SK-N-SH (cell line): ENCODE measurements around the gene VWDE. TPM values are rescaled to one million over a fixed set of nuclear protein-coding genes. Genes with fewer than 3 reads are reported as not detected.

Source experiments
- CTCF ChIA-PET: fragments of 300-600, 350-600 bp; formaldehyde crosslinking; extraction: SDS; loops from one replicate; lab custom pipeline; 2021; lab: Yijun Ruan, JAX
- POLR2A ChIA-PET: fragments of 350-600 bp; sonication (Branson Sonifier 250); formaldehyde crosslinking; extraction: SDS; loops from one replicate; lab custom pipeline; 2020; ENCODE audit warnings: antibody characterized with exemption, inconsistent platforms; lab: Yijun Ruan, JAX
- DNase-seq: peaks from one replicate; pipeline ENCODE4 v3.0.0; 2012
- H2AFZ ChIP-seq: fragments of 200-600 bp; sonication (generic); 2 replicates; pipeline ENCODE4 v1.8.1; 2016; ENCODE audit warnings: antibody characterized with exemption, mild to moderate bottlenecking, low read depth
- H3F3A ChIP-seq: fragments of 200-600 bp; sonication (generic); replicated peaks from 2 replicates; pipeline ENCODE3; 2016; ENCODE audit warnings: antibody characterized with exemption, mild to moderate bottlenecking; ENCODE audit not compliant: insufficient read depth
- H3K27ac ChIP-seq, 2 experiments: fragments of 200-500 bp in 1 of 2; fragments of 200-600 bp in 1 of 2; sonication (Bioruptor generic) in 1 of 2; sonication (generic), shearing (Covaris generic) in 1 of 2; 2 replicates each; pipeline versions ENCODE4 v1.5.1 to v1.6.1; 2014 to 2016; ENCODE audit warnings: low read depth in 2 of 2, inconsistent platforms in 1 of 2, low read length in 1 of 2, mild to moderate bottlenecking in 1 of 2, mixed read lengths in 1 of 2
- H3K27me3 ChIP-seq: fragments of 200-600 bp; sonication (generic), shearing (Covaris generic); 2 replicates; pipeline ENCODE4 v1.6.1; 2016; ENCODE audit warnings: mixed run types; ENCODE audit not compliant: insufficient read depth
- H3K36me3 ChIP-seq, 2 experiments: fragments of 200-500 bp in 1 of 2; fragments of 200-600 bp in 1 of 2; sonication (Bioruptor generic) in 1 of 2; sonication (generic) in 1 of 2; replicated peaks in 1 of 2; 2 replicates each; pipeline versions ENCODE3 to v1.5.1; 2014 to 2016; ENCODE audit warnings: low read length in 1 of 2, mild to moderate bottlenecking in 1 of 2; ENCODE audit not compliant: insufficient read depth in 2 of 2, control insufficient read depth in 1 of 2
- H3K4me1 ChIP-seq, 2 experiments: fragments of 200-500 bp in 1 of 2; fragments of 200-600 bp in 1 of 2; sonication (Bioruptor generic) in 1 of 2; sonication (generic), shearing (Covaris generic) in 1 of 2; 2 replicates each; pipeline versions ENCODE4 v1.5.1 to v1.6.1; 2014 to 2016; ENCODE audit warnings: low read depth in 1 of 2, low read length in 1 of 2, mixed run types in 1 of 2; ENCODE audit not compliant: insufficient read depth in 2 of 2, control insufficient read depth in 1 of 2
- H3K4me2 ChIP-seq: fragments of 200-600 bp; sonication (generic), shearing (Covaris generic); 2 replicates; pipeline ENCODE4 v1.6.1; 2017; ENCODE audit warnings: mixed run types
- H3K4me3 ChIP-seq, 2 experiments: fragments of 200-500 bp in 1 of 2; fragments of 200-600 bp in 1 of 2; sonication (Bioruptor generic) in 1 of 2; sonication (generic), shearing (Covaris generic) in 1 of 2; 2 replicates each; pipeline versions ENCODE4 v1.5.1 to v1.8.1; 2014 to 2016; ENCODE audit warnings: low read depth in 2 of 2, inconsistent platforms in 1 of 2, low read length in 1 of 2, mild to moderate bottlenecking in 1 of 2, mixed read lengths in 1 of 2, moderate library complexity in 1 of 2
- H3K79me2 ChIP-seq: fragments of 200-600 bp; sonication (generic); 2 replicates; pipeline ENCODE4 v1.8.1; 2017; ENCODE audit warnings: mild to moderate bottlenecking; ENCODE audit not compliant: insufficient read depth
- H3K9ac ChIP-seq: fragments of 200-600 bp; sonication (generic); 2 replicates; pipeline ENCODE4 v1.6.1; 2017; ENCODE audit warnings: mixed run types
- H3K9me2 ChIP-seq: fragments of 200-600 bp; sonication (generic); 2 replicates; pipeline ENCODE4 v1.6.1; 2017; ENCODE audit warnings: mixed run types
- H3K9me3 ChIP-seq: fragments of 200-600 bp; sonication (generic); 2 replicates; pipeline ENCODE4 v1.6.1; 2017; ENCODE audit warnings: mixed run types, mild to moderate bottlenecking, moderate library complexity
- H4K20me1 ChIP-seq: fragments of 200-600 bp; sonication (generic); 2 replicates; pipeline ENCODE4 v1.6.1; 2017; ENCODE audit warnings: mild to moderate bottlenecking, mixed run types; ENCODE audit not compliant: insufficient read depth
- CHD2 ChIP-seq: fragments of 150-350 bp; IDR thresholded peaks from 2 replicates; pipeline ENCODE4 v1.6.1; 2018; ENCODE audit warnings: low read length; ENCODE audit not compliant: partially characterized antibody
- CTCF ChIP-seq: fragments of 200-600 bp; sonication (generic); IDR thresholded peaks from 2 replicates; pipeline ENCODE4 v1.6.1; 2017; ENCODE audit warnings: antibody characterized with exemption, mild to moderate bottlenecking, moderate library complexity
- ELF1 ChIP-seq: IDR thresholded peaks from 2 replicates; pipeline ENCODE4 v1.4.0; 2012
- EP300 ChIP-seq, 2 experiments: IDR thresholded peaks; 2 replicates each; pipeline versions ENCODE4 v1.4.0 to v1.6.1; 2012; ENCODE audit warnings: borderline replicate concordance in 1 of 2, low read depth in 1 of 2, low read length in 1 of 2
- FOSL2 ChIP-seq: IDR thresholded peaks from 2 replicates; pipeline ENCODE4 v1.4.0; 2012; ENCODE audit warnings: low read depth, mild to moderate bottlenecking, moderate library complexity, borderline replicate concordance
- FOXM1 ChIP-seq: IDR thresholded peaks from 2 replicates; pipeline ENCODE4 v1.4.0; 2012; ENCODE audit warnings: low read depth, mild to moderate bottlenecking
- IRF3 ChIP-seq: fragments of 150-350 bp; IDR thresholded peaks from 2 replicates; pipeline ENCODE4 v1.6.1; 2016; ENCODE audit warnings: mild to moderate bottlenecking, low read depth, low read length
- JUND ChIP-seq: IDR thresholded peaks from 2 replicates; pipeline ENCODE4 v1.4.0; 2012
- MAX ChIP-seq: IDR thresholded peaks from 2 replicates; pipeline ENCODE4 v1.4.0; 2012; ENCODE audit warnings: low read depth
- MXI1 ChIP-seq: IDR thresholded peaks from 2 replicates; pipeline ENCODE4 v1.6.1; 2012; ENCODE audit warnings: mild to moderate bottlenecking, low read depth, low read length, improper control_type of control experiment
- PBX3 ChIP-seq: IDR thresholded peaks from 2 replicates; pipeline ENCODE4; 2012
- RCOR1 ChIP-seq: fragments of 150-350 bp; IDR thresholded peaks from 2 replicates; pipeline ENCODE4 v1.6.1; 2017; ENCODE audit warnings: antibody characterized with exemption, low read length
- REST ChIP-seq: IDR thresholded peaks from 2 replicates; pipeline ENCODE4 v1.6.1; 2012; ENCODE audit warnings: mild to moderate bottlenecking, low read depth, low read length, moderate library complexity
- RFX5 ChIP-seq: IDR thresholded peaks from 2 replicates; pipeline ENCODE4 v1.6.1; 2012; ENCODE audit warnings: mild to moderate bottlenecking, improper control_type of control experiment, low read length
- SIN3A ChIP-seq: IDR thresholded peaks from 2 replicates; pipeline ENCODE4 v1.6.1; 2012; ENCODE audit warnings: low read depth, mild to moderate bottlenecking, low read length, moderate library complexity, borderline replicate concordance
- SMC3 ChIP-seq: IDR thresholded peaks from 2 replicates; pipeline ENCODE4 v1.6.1; 2012; ENCODE audit warnings: low read depth, low read length, improper control_type of control experiment
- TAF1 ChIP-seq: IDR thresholded peaks from 2 replicates; pipeline ENCODE4 v1.6.1; 2012; ENCODE audit warnings: low read depth, mild to moderate bottlenecking, low read length, moderate library complexity, borderline replicate concordance
- WGBS: methylation state at CpG from one replicate; pipeline ENCODE4 v1.1.6; 2017; ENCODE audit warnings: low lambda C conversion rate; 5-methylcytosine and 5-hydroxymethylcytosine counted together
- polyA plus RNA-seq, 3 experiments: library from polyadenylated mRNA; depleted of rRNA; stranded (reverse); fragments of >200 nt; gene quantifications; 2 replicates each; pipeline ENCODE4 v1.2.3, GENCODE V29; 2012

The VWDE gene
- polyA plus RNA-seq, 1 of the 3 experiments (the other 2 are of a cell fraction) = not detected

- TF ChIP-seq SIN3A (no peak), IRF3 (no peak), MAX (no peak)
Observed at GRCh38 chr7:12300415-12300814, 103.2 kb downstream of the VWDE start (continued).

GRCh38 chr7:12299367-12299766 lies 104.3 kb downstream of the VWDE start:
- no peak overlapping the region for H3K27ac ChIP-seq
- ChIA-PET POLR2A (no interaction called here), CTCF (interaction anchor here (0.9 to 1.1 kb wide), 2 partner anchors 23 to 147 kb away, joined by 4 to 7 read pairs; no protein-coding TSS in a partner anchor)
- no peaks in the 10 kb centered on the region for H3K9me2 ChIP-seq
- no peaks in the 10 kb centered on the region for H4K20me1 ChIP-seq
- H3K4me3 ChIP-seq = no peak overlapping the region
- no peaks in the 10 kb centered on the region for H3K79me2 ChIP-seq
- H2AFZ ChIP-seq = no peak overlapping the region
- H3K27me3 ChIP-seq = no peaks in the 10 kb centered on the region
- no peak overlapping the region for H3K9ac ChIP-seq
- WGBS = 35% methylated on average over 3 of the region's 3 CpGs
- no peaks in the 10 kb centered on the region for H3K9me3 ChIP-seq
- DNase-seq = no peak
- peaks cover 0 to 4% of the 10 kb centered on the region in 2 experiments; a peak in 1 of 4 replicates for H3K4me1 ChIP-seq
- TF ChIP-seq SIN3A (no peak), CHD2 (no peak), PBX3 (no peak), RFX5 (no peak), JUND (no peak), FOXM1 (no peak), TAF1 (no peak), EP300 (IDR thresholded peaks at IDR 0.05; ENCODE audit: borderline replicate concordance in 1 of 2, low read depth in 1 of 2, low read length in 1 of 2) (no peak), RCOR1 (no peak), REST (no peak), CTCF (no peak), MXI1 (no peak), SMC3 (no peak), ELF1 (no peak), FOSL2 (no peak)
- H3K4me2 ChIP-seq = no peak overlapping the region
- H3K36me3 ChIP-seq = no peaks in the 10 kb centered on the region
- no peaks in the 10 kb centered on the region for H3F3A ChIP-seq
